DMS 273 treated with DMSO at 0.1 percent for 48 hours (cell line): Measurements from ENCODE around the gene KIF1A.

Source experiments
- DNase-seq: peaks from one replicate; lab custom pipeline; 2025; lab: John Stamatoyannopoulos, UW

The KIF1A gene

DNA sequence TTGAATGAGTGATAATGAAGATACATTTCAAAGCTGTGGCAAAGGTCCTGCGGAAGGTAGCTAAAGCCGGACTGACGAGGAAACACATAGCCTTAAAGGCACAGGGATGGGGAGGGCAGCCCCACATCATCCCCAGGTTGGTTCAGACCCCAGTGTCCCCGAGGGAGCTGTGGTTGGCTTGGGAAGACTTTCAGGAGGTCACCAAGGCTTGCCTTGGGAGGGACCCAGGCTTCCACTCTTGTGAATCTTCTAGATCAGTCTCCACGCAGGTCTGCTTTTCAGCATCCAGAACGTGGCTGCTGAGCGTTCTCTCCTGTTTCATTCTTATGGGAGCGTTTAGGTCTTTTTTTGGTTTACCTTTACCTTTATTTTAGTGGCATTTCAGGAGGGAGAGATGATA, 16.8 kb downstream of the KIF1A start:
- no peak for DNase-seq

DNA sequence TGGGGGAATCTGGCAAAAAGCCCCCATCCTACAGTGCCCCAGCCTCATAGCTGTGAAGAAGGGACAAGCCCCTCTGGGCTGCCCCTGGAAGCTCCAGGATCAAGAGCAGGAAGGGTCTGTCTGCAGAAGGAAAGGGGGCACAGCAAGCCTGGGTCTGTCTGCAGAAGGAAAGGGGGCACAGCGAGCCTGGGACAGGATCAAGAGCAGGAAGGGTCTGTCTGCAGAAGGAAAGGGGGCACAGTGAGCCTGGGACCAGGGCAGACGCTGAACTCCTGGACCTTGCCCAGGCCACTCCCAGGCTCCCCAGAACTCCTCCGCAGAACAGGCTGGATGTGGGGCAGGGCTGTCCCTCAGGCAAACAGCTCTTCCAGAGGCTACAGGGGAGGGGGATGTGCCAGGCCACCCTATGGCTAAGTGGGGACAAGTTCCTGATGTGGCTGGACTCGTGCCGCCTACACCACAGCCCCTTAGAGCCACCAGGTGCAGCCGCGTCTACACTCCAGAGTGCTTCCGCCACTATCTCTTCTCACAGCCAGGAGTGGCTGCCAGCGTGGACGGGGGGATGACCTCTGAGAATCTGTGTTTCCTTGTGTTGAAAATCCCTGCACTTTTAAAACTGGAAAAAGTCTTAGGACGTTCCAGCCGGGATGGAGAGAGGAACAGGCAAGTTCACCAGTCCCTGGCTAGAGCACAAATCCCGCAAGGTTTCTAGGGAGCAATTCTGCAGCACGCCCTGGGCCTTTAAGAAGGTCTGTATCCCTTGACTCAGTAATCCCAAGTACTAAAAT, 20.8 kb downstream of the KIF1A start:
- no peak for DNase-seq

DNA sequence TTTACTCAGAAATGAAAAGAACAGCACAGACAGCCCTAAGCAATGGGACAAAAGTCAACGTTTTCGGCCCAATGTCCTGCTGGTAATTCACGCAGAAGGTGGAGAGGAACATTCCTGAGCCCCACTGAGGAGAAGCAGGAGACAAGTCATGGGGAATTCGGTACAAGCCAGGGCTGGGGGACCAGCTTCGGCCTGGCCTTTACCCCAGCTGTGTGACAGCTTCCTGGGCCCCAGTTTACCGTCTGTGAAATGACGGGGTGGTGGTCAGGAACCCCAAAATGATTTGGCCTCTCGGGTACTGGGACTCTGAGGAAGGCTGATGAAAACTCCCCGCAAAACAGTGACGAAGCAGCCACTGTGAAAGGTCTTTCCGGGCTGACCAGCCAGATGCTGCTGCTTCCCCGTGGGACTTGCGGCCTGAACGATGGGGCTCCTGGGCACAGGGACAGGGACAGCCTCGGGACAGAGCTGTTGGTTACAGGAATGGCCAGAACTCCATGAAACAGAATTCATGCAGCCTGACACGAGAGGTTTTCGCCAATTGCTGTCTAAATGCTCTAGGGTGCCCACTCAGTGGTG, 21.6 kb downstream of the KIF1A start:
- DNase-seq = no peak

DNA sequence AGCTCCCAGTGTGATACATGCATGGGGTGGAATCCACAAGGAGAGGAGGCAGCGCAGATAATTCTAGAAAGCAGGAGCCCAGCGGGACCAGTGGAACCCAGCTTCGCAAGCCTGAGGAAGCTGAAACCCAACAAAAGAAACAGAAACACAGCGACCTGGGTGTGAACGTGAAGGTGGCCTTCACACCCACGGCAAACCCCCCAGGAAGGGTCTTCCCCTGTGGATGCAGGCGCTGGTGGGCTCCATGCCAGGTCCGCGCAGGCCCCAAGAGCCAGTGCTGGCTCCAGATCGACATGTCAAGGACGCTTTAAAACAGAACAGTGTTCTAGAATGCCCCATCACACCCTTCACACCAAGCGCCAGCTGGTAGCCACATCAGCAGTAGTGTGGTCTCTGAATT, 22.1 kb downstream of the KIF1A start:
- DNase-seq = no peak

DNA sequence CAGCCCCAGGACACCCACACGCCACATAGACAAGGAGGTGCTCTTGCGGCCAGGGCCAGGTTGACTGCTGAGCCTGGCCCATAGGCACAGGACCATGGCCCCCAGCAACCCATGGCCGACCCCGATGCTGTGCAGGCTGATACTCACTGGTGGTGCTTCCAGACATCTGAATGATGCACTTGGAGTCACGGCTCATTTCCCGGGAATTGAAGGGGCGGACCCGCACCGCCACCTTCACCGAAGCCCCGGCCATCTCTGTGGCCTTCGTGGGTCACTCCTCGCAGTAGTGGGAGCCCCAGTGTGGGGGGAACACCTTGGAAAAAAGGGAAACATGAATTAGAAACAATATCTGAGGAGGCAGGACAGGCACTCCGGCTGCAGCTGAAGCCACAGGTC, 22.5 kb downstream of the KIF1A start:
- DNase-seq = no peak

DNA sequence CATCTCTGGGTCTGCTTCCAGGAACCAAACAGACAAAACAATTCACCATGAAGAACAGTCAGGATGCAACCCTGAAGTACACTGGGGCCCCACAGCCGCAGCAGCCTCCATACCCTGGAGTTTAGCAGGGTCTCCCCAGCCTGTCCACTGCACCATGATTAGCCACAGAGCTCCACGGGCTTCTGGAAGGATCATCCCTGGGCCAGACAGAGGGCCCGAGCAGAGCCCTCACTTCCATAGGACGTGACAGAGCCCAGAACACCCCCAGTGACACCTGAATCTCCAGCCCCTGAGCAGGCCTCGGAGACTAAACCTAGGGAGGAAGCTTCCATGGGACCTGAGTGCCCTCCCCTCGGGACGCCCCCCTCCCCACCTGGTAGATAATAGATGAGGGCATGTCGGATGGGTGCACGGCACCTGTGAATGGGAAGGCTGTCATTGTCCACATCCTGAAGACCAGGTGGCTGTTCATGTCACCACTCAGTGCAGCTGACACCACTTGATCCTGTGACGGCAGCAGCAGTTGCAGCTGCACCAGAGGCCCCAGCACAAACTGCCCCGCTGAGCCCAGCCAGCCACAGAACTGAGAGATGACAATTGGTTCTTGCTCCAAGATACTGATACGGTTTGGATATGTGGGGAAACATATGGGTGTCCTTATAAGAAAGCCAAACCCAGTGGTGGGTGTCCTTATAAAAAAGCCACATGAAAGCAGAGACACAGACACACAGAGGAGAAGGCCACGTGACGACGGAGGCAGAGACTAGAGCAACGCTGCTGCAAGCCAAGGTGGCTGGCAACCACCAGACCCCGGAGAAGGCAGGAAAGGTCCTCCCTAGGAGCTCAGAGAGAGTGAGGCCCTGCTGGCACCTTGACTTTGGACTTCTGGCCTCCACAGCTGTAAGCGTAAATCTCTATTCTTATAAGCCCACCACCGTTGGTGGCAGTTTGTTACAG, 23.2 kb downstream of the KIF1A start:
- no peak for DNase-seq

DNA sequence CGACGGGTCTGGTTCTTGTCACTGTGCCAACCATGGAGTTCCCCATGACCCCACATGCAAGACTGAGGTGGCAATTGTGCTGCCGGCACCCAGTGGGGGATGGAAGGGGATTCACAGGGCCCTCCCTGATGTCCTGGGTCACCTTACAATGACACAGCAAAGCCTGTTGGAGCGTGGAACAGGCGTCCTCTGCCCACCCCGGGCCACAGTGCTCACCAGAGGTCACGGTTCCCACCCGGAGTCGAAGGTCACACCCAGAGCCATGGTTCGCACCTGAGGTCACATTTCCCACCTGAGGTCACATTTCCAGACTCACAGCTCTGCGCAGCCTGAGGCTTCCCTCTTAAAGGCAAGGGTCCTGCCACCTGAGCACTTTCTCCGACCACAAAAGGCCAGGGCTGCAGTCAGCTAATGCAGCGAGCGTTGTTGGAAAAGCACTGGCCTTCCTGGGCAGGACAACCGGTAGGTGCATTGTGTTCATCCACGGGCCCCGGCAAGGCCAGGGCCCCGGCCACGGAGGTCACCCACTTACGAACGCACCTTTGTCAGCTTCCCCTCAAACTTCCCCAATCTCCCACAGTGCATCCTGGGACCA, 24.0 kb downstream of the KIF1A start:
- no peak for DNase-seq

DNA sequence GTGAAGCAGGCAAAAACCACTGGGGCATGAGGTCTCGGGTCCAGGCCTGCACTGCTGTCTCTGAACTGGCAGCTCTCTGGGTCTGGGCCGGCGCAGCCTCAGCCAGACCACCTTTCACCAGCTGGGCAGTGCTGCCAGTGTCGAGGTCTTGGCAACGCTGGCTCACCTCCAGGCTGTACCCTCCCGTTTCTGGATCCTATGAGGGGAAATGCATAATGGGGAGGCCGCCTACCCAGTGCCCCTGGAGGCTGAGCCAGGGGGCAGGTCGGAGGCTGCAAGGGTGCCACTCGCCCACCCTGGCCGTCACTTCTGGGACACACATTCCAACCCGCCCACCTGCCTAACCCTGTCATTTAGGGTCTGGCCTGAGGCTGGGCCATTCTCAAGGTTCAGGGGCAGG, 24.6 kb downstream of the KIF1A start:
- no peak for DNase-seq

DNA sequence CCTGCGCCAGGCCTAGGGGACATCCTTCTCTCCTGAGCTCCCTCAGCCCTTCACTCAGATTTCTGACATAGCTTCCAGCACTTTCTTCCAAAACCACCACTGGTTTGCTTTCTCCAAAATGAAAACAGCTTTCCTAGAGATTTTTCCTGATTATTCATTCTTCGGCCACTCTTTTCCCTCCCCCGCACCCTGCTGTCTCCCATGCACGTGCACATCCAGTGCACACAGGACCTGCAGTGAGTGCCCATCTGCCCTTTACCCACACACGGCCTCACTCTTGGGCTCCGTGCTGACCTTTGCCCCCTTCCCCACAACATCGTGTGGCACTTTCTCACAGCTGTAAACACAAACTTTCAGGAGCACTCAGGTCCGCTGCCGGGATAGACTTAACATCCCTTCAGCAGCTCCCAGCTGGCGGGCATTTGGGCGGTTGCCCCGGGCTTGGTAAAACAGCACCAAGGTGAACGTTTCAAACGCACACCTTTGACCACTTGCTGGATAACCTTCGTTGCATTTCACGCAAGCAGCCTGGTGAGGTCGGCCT, 25.8 kb downstream of the KIF1A start:
- no peak for DNase-seq

DNA sequence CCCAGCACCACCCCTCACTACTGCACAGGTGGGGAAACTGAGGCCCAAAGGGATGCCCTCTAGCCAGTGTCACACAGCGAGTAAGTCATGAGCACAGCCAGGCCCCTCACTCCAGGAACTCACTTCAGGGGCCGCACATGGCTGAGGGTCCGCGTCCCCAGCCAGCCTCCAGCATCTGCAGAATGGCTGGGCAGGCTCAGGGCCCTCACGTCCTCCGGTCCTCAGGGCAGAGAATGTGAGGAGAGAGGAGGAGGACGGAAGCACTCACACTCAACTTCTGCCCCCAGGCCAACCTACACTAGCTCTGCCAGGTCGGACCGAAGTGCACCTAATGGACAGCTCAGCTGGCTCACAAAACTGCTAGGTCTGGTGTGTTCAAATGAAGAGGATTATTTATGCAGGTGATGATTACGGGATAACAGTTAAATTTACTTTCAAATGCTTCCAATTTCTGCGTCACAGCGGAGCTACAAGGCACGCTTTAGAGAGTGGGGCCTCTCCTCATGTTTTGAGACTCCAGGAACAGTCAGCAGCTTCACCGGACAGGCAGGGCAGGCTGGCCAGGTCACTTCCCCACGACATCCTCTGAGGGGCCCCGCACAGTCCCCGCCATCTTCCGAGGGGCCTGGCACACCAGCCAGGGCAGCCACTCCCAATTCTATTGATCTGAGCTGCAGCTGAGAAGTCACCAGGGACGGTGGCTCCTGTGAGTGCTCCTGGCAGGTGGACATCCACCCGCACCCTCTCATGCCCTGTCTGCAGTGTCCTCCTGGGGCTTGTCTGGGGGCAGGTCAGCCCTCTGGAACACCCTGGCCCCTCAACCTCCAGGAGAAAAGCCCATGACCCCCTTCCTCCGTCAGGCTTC, 26.5 kb downstream of the KIF1A start:
- DNase-seq = no peak

DNA sequence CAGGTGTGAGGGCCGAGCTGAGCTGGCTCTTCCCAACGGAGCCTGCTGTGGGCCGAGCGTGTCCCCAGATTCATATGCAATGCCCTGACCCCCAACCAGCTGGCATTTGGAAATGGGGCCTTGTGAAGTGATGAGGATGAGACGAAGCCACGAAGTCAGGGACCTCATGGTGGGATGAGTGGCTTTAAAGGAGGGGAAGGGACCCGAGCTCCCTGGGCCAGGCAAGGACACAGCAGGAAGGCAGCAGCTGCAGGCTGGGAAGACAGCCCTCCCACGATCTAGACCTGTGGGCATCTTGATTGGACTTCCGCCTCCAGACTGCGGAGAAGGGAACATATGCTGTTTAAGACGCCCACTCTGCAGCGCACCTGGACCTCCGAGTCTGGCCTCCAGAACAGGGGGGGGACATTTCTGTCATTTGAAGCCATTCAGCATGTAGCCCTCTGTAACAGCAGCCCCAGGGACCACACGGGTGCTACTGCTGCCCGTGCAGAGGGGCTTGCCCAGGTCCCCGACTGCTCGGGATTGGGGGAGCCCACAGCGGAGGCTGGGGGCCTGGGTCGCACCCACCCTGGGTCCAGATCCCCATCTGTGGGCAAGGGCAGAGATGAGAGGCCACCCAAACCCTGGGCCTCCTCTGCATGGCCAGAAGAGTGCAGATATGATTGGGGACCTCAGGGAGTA, 27.2 kb downstream of the KIF1A start:
- no peak for DNase-seq

DNA sequence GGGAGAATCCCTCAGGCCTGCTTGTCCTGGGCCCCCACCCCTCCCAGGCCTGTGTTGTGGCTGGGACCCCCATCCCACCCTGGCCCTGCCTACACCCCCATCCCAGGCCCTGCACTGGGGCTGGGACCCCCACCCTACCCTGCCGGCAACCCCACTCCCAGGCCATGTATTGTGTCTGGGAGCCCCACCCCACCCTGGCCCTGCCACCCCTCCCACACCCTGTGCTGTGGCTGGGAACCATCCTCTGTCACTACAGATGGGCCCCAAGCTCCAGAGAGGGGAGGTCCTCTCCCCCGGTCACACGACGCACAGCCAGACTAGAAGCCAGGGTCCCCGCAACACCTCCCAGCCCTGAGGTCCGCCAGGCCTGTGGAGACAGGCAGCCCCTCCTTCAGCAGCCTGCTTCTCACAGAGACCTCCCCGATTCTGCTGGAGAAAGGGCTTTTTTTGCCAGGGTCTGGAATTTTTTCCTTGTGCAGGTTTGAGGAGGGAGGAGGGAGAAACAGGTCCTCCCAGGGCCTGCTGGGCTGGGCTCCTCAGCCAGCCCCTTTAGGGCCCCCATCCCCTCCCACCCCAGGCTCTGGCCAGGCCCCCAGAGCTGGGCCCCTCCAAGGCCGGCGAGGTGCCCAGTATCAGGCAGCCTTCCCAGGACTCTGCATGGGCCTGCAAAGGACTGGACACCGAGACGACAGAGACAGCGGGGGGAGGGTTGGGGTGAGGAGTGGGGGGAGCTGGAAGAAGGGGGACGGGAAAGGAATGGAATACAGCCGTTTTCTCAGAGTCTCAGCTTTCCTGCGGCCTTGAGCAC, 28.0 kb downstream of the KIF1A start:
- DNase-seq = no peak

DNA sequence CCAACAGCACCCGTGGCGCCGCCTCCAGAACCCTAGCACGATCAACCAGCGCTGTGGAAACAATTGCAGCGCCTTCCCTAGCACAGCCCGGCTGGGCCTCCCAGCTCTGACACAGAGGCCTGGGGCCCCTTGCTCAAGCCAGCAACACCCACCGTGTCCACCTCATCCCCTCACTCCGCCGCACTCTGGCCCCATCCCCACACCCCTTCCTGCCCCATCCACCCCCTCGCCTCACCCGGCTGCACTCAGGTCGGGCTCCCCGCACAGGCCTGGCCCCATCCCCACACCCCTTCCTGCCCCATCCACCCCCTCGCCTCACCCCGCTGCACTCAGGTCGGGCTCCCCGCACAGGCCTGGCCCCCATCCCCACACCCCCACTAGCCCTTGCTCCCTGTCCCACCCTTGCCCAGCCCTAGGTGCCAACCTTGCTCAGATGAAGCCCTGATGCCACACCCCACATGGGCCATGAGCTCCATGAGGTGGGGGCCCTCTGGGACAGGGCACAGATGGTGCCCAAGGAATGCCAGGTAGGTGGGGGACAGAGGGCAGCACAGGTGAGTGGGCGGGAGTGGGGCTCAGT, 28.7 kb downstream of the KIF1A start:
- no peak for DNase-seq

DNA sequence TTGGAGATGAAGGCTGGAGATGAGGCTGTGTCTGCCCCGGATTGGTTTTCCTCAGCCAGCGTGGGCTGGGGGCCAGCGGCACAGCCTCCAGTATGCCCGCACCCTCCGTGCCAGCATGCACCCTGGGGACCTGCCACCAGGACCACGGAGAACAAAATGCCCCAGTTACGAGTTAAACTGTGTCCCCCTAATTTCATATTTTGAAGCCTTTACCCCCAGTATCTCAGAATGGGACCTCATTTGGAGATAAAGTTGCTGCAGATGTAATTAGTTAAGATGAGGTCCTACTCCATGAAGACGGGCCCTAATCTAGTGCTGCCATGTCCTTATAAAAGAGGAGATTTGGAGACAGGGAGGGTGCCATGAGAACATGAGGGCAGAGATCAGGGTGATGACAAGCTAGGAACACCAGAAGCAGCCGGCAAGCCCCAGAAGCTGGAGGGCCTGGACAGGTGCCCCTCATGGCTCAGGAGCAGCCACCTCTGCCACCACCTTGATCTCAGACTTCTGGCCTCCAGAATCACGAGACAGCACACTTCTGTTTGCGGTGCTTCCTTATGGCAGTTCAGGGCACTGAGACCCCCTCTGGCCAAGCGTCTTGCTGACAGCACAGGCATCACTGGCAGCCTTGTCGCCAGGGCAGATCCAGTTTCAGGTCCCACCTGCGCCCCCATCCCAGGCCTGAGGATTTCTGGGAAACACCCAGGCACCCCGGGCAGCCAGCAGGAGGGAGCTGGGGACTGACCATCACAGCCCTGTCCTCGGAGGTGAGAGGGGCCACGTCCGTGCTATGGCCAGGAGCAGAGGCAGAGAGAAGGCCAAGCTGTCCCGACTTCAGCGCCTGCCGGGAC, 29.4 kb downstream of the KIF1A start:
- no peak for DNase-seq

DNA sequence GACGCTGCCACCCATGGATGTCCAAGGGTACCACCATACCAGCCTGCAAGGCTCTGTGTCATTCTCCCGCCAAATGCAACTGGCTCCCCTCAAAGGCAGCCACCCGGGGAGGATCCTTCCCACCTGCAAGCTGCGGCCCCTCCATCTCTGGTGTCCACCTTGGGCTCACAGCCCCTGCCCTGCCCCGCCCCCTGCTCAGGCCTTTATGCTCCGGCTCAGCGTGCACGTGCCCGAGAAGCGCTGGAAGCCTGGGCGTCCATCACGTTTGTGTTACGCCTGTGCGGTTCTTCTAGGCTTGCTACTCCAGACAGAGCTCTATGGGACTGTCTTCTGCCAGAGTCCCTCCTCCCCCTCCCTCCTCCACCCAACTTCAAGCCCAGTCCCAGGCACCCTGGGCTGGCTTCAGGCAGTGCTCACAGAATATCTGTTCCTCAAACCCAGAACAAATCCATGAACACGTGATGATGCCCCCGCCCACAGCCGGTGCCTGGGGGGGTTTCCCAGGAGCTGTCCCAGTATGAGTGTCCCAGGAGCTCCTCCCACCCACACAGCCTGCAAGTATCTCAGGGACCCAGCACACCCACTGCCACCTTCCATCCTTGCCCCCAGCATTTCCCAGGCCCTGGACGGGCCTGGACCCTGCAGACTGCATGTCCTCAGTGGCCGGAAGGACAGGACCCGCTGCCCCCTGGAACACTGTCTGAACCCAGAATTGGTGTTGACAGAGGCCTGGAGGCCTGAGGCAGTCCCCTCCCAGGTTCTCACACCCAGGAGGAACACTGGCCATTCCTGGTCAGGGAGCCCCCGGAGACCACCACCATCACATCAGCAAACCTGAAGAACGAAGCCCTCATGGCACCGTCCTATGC, 30.3 kb downstream of the KIF1A start:
- DNase-seq = no peak

DNA sequence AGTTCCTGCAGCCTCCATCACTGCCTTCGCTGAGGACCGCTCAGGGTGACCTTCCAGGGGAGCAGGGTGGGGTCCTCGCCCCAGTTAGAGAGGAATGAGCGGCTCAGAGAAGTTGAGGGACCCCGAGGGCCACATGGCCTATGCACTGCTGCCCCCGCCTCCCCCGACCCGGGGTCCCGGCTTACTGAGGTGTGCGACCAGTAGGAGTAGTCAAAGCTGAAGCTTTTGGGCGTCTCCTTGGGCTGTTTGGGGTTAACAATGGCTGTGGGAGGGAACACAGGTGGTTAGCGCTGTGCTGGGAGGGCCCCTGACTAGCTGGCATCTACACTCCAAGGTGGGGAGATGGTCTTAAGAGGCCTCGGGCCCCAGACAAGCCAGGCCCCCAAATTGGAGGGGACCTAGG, 31.0 kb downstream of the KIF1A start:
- no peak for DNase-seq

DNA sequence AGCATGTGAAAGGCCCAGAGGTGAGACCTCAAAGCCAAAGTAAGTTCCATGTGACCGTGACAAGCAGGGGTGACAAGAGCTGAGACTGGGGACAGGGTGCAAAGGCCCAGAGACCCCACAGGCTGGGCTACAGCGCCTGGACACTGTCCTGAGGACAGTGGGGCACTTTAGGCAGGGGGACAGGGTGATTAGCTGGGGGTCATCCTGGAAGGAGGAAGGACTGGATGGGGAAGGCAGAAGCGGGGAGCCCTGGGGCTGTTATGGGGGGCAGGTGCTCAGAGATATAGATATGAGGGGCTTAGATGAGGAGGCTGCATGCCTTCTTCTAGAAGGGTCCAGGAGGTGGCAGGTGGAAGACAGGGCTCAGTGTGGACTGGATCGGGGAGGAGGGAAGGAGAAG, 31.5 kb downstream of the KIF1A start:
- no peak for DNase-seq
